GM23338 (cell line): ENCODE results near the gene DNAH9. TPM values are rescaled to one million over a fixed set of nuclear protein-coding genes. Genes with fewer than 3 reads are reported as not detected.

Source experiments
- ATAC-seq: fragments of 200-7000 bp; cut with Tn5 transposase; 3 replicates; pipeline ENCODE4 v1.9.1; 2020
- DNase-seq: peaks from one replicate; pipeline ENCODE4 v3.0.0-alpha.2; 2015; ENCODE audit warnings: low spot score
- H2AFZ ChIP-seq: fragments of 200-600 bp; sonication (generic); 2 replicates; pipeline ENCODE4 v1.8.0; 2016; ENCODE audit warnings: antibody characterized with exemption, mild to moderate bottlenecking, moderate library complexity
- H3F3A ChIP-seq: fragments of 200-600 bp; sonication (generic); replicated peaks from 2 replicates; pipeline ENCODE4 v1.8.0; 2017; ENCODE audit warnings: antibody characterized with exemption, mixed run types, low read depth
- H3K27ac ChIP-seq: fragments of 200-600 bp; sonication (generic); 2 replicates; pipeline ENCODE4 v1.6.1; 2016; ENCODE audit warnings: low read depth
- H3K27me3 ChIP-seq: fragments of 200-600 bp; sonication (generic); 2 replicates; pipeline ENCODE4 v1.8.0; 2016; ENCODE audit warnings: mild to moderate bottlenecking, mixed run types, moderate library complexity; ENCODE audit not compliant: insufficient read depth
- H3K36me3 ChIP-seq: fragments of 200-600 bp; sonication (generic); 2 replicates; pipeline ENCODE4 v1.8.0; 2016; ENCODE audit warnings: mild to moderate bottlenecking; ENCODE audit not compliant: insufficient read depth
- H3K4me1 ChIP-seq: fragments of 200-600 bp; sonication (generic); 2 replicates; pipeline ENCODE4 v1.8.0; 2016; ENCODE audit warnings: mild to moderate bottlenecking, moderate library complexity; ENCODE audit not compliant: insufficient read depth
- H3K4me2 ChIP-seq: fragments of 200-600 bp; sonication (generic); 2 replicates; pipeline ENCODE4 v1.7.1; 2017; ENCODE audit warnings: mixed run types
- H3K4me3 ChIP-seq: fragments of 200-600 bp; sonication (generic); 2 replicates; pipeline ENCODE4 v1.6.1; 2016; ENCODE audit warnings: mixed run types
- H3K79me2 ChIP-seq: fragments of 200-600 bp; sonication (generic); replicated peaks from 2 replicates; pipeline ENCODE4 v1.8.0; 2017; ENCODE audit warnings: mild to moderate bottlenecking; ENCODE audit not compliant: insufficient read depth
- H3K9me2 ChIP-seq: fragments of 200-600 bp; sonication (generic); 2 replicates; pipeline ENCODE4 v1.8.0; 2017; ENCODE audit not compliant: insufficient read depth
- H4K20me1 ChIP-seq: fragments of 200-600 bp; sonication (generic); replicated peaks from 2 replicates; pipeline ENCODE4 v1.8.0; 2017; ENCODE audit warnings: mild to moderate bottlenecking; ENCODE audit not compliant: insufficient read depth
- H3K27ac Mint-ChIP-seq: 2 replicates; pipeline ENCODE4 v1.8.0; 2020; ENCODE audit warnings: inconsistent platforms, mild to moderate bottlenecking, moderate library complexity, mixed read lengths
- H3K27me3 Mint-ChIP-seq: 3 replicates; pipeline ENCODE4 v1.8.0; 2022; ENCODE audit warnings: low read depth, mild to moderate bottlenecking, moderate library complexity, mixed read lengths, inconsistent platforms; ENCODE audit not compliant: insufficient read depth, poor library complexity
- H3K36me3 Mint-ChIP-seq: 3 replicates; pipeline ENCODE4 v1.8.0; 2021; ENCODE audit warnings: low read depth, mild to moderate bottlenecking, inconsistent platforms, moderate library complexity, mixed read lengths
- H3K4me1 Mint-ChIP-seq: 3 replicates; pipeline ENCODE4 v1.8.0; 2020; ENCODE audit warnings: mild to moderate bottlenecking, inconsistent platforms, mixed read lengths
- H3K4me3 Mint-ChIP-seq: 3 replicates; pipeline ENCODE4 v1.8.0; 2021; ENCODE audit warnings: moderate library complexity, mild to moderate bottlenecking, inconsistent platforms, mixed read lengths
- H3K9me3 Mint-ChIP-seq: 3 replicates; pipeline ENCODE4 v1.8.0; 2020; ENCODE audit warnings: moderate library complexity, mild to moderate bottlenecking, inconsistent platforms, mixed read lengths
- CREB1 ChIP-seq: fragments of 250-450 bp; sonication (Bioruptor Pico); IDR thresholded peaks from 2 replicates; pipeline ENCODE4 v1.5.0; 2020; ENCODE audit warnings: low read depth, mild to moderate bottlenecking, moderate library complexity
- EZH2 ChIP-seq: fragments of 200-600 bp; sonication (generic); IDR thresholded peaks from one replicate; pipeline ENCODE4 v1.8.0; 2017; ENCODE audit warnings: antibody characterized with exemption, mild to moderate bottlenecking, low read depth; ENCODE audit not compliant: unreplicated experiment
- JUNB ChIP-seq: IDR thresholded peaks from one replicate; pipeline ENCODE4 v1.6.1; 2016; ENCODE audit warnings: antibody characterized with exemption; ENCODE audit not compliant: unreplicated experiment
- POLR2AphosphoS5 ChIP-seq: IDR thresholded peaks from 2 replicates; pipeline ENCODE4 v1.6.1; 2016; ENCODE audit warnings: antibody characterized with exemption, low read depth
- STAT1 ChIP-seq: IDR thresholded peaks from one replicate; pipeline ENCODE4 v1.6.1; 2016; ENCODE audit warnings: antibody characterized with exemption; ENCODE audit not compliant: unreplicated experiment
- polyA plus RNA-seq: library from polyadenylated mRNA; unstranded; fragments of >200 nt; fragmentation: Nextera tagmentation; extraction: Ambion mirVana; gene quantifications from 2 replicates; pipeline ENCODE4 v1.2.1, GENCODE V29; 2016
- total RNA-seq: library from RNA; depleted of rRNA; stranded (reverse); fragments of >200 nt; shearing (Covaris generic); gene quantifications from 2 replicates; pipeline ENCODE4 v1.2.3, GENCODE V29; 2014
- TF ChIP-seq, protein P1 (sequence below): IDR thresholded peaks from one replicate; pipeline ENCODE4 v1.6.1; 2018; ENCODE audit warnings: antibody characterized with exemption; ENCODE audit not compliant: unreplicated experiment
- TF ChIP-seq, protein P2 (sequence below): fragments of 250-450 bp; sonication (Bioruptor Pico); IDR thresholded peaks from 2 replicates; pipeline ENCODE4 v1.5.0; 2020; ENCODE audit warnings: mild to moderate bottlenecking, moderate library complexity
- TF ChIP-seq, protein P3 (sequence below): IDR thresholded peaks from 2 replicates; pipeline ENCODE4 v1.6.1; 2016; ENCODE audit warnings: antibody characterized with exemption

The DNAH9 gene
- total and polyA plus RNA-seq, 2 experiments from 2014 or later = not detected

DNA sequence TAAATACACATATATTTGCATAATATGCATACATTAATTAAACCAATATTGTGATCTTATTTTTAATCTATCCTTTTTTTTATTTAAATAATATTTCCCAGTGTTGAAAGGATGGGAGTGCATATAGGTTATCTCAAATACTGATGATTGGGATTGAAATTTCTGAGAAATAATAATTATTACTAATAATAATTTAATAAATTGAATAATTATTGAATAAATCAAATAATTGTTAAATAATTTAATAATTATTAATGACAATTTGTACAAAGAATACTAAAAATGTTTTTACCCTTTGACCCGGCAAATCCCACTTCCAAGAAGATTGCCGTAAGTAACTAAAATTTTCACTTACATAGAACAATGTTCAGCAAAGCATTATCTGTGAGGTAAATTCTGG is 250.1 kb downstream of the DNAH9 start:
- no peaks in the 10 kb centered on the region for H3K9me2 ChIP-seq
- Mint-ChIP-seq H3K4me3 (no peak overlapping the region), H3K9me3 (peaks cover 67% of the 10 kb centered on the region), H3K4me1 (no peaks in the 10 kb centered on the region), H3K27ac (no peak overlapping the region), H3K27me3 (peaks cover 13% of the 10 kb centered on the region), H3K36me3 (peaks cover 33% of the 10 kb centered on the region)
- H3K4me3 ChIP-seq = no peak overlapping the region
- no peak overlapping the region for H3K4me2 ChIP-seq
- H2AFZ ChIP-seq = no peak overlapping the region
- H3K27me3 ChIP-seq = no peaks in the 10 kb centered on the region
- H3K27ac ChIP-seq = no peak overlapping the region
- DNase-seq (no peak), ATAC-seq (no peak)
- TF ChIP-seq, protein P1, sequence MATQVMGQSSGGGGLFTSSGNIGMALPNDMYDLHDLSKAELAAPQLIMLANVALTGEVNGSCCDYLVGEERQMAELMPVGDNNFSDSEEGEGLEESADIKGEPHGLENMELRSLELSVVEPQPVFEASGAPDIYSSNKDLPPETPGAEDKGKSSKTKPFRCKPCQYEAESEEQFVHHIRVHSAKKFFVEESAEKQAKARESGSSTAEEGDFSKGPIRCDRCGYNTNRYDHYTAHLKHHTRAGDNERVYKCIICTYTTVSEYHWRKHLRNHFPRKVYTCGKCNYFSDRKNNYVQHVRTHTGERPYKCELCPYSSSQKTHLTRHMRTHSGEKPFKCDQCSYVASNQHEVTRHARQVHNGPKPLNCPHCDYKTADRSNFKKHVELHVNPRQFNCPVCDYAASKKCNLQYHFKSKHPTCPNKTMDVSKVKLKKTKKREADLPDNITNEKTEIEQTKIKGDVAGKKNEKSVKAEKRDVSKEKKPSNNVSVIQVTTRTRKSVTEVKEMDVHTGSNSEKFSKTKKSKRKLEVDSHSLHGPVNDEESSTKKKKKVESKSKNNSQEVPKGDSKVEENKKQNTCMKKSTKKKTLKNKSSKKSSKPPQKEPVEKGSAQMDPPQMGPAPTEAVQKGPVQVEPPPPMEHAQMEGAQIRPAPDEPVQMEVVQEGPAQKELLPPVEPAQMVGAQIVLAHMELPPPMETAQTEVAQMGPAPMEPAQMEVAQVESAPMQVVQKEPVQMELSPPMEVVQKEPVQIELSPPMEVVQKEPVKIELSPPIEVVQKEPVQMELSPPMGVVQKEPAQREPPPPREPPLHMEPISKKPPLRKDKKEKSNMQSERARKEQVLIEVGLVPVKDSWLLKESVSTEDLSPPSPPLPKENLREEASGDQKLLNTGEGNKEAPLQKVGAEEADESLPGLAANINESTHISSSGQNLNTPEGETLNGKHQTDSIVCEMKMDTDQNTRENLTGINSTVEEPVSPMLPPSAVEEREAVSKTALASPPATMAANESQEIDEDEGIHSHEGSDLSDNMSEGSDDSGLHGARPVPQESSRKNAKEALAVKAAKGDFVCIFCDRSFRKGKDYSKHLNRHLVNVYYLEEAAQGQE = no peak
- no peaks in the 10 kb centered on the region for H3F3A ChIP-seq
- no peaks in the 10 kb centered on the region for H3K4me1 ChIP-seq
- H3K36me3 ChIP-seq = no peaks in the 10 kb centered on the region
- H4K20me1 ChIP-seq = no peaks in the 10 kb centered on the region
- no peaks in the 10 kb centered on the region for H3K79me2 ChIP-seq

DNA sequence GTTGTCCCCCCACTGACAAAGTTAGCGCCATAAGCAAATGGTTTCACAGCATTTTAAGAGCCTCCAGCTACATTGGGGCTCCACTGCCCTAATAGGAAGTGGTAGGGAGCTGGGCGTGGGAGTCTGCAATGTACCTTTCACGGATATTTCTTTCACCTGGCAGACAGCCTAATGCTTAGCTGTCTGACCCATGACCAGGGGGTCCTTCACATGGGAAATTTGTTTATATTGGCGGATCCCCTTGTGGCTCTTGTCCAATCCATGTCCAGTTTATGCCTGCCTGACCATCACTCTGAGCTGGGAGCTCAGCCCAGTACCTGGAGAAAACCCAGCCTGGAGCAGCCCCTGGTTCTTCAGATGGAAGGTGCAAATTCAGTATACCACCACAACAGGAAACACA is 254.0 kb downstream of the DNAH9 start:
- Mint-ChIP-seq H3K27ac (no peak overlapping the region), H3K36me3 (peaks cover 39% of the 10 kb centered on the region), H3K27me3 (peaks cover 13% of the 10 kb centered on the region), H3K4me1 (no peaks in the 10 kb centered on the region), H3K9me3 (peaks cover 93% of the 10 kb centered on the region), H3K4me3 (no peak overlapping the region)
- H3K27ac ChIP-seq = no peak overlapping the region
- H2AFZ ChIP-seq = no peak overlapping the region
- no peaks in the 10 kb centered on the region for H3K4me1 ChIP-seq
- no peaks in the 10 kb centered on the region for H3K27me3 ChIP-seq
- H3K36me3 ChIP-seq = peaks cover 3% of the 10 kb centered on the region; the same call in 1 of the 2 replicates
- H3K4me3 ChIP-seq = no peak overlapping the region
- H4K20me1 ChIP-seq = no peaks in the 10 kb centered on the region
- no peaks in the 10 kb centered on the region for H3F3A ChIP-seq
- no peak for ATAC-seq
- H3K79me2 ChIP-seq = no peaks in the 10 kb centered on the region
- no peak for DNase-seq
- 0 out of 2 replicates have a peak, but pooled peaks cover 2% of the 10 kb centered on the region for H3K9me2 ChIP-seq
- H3K4me2 ChIP-seq = no peak overlapping the region
- TF ChIP-seq POLR2AphosphoS5 (no peak), JUNB (no peak), CREB1 (no peak), EZH2 (no peak), STAT1 (no peak)
- TF ChIP-seq, protein P2, sequence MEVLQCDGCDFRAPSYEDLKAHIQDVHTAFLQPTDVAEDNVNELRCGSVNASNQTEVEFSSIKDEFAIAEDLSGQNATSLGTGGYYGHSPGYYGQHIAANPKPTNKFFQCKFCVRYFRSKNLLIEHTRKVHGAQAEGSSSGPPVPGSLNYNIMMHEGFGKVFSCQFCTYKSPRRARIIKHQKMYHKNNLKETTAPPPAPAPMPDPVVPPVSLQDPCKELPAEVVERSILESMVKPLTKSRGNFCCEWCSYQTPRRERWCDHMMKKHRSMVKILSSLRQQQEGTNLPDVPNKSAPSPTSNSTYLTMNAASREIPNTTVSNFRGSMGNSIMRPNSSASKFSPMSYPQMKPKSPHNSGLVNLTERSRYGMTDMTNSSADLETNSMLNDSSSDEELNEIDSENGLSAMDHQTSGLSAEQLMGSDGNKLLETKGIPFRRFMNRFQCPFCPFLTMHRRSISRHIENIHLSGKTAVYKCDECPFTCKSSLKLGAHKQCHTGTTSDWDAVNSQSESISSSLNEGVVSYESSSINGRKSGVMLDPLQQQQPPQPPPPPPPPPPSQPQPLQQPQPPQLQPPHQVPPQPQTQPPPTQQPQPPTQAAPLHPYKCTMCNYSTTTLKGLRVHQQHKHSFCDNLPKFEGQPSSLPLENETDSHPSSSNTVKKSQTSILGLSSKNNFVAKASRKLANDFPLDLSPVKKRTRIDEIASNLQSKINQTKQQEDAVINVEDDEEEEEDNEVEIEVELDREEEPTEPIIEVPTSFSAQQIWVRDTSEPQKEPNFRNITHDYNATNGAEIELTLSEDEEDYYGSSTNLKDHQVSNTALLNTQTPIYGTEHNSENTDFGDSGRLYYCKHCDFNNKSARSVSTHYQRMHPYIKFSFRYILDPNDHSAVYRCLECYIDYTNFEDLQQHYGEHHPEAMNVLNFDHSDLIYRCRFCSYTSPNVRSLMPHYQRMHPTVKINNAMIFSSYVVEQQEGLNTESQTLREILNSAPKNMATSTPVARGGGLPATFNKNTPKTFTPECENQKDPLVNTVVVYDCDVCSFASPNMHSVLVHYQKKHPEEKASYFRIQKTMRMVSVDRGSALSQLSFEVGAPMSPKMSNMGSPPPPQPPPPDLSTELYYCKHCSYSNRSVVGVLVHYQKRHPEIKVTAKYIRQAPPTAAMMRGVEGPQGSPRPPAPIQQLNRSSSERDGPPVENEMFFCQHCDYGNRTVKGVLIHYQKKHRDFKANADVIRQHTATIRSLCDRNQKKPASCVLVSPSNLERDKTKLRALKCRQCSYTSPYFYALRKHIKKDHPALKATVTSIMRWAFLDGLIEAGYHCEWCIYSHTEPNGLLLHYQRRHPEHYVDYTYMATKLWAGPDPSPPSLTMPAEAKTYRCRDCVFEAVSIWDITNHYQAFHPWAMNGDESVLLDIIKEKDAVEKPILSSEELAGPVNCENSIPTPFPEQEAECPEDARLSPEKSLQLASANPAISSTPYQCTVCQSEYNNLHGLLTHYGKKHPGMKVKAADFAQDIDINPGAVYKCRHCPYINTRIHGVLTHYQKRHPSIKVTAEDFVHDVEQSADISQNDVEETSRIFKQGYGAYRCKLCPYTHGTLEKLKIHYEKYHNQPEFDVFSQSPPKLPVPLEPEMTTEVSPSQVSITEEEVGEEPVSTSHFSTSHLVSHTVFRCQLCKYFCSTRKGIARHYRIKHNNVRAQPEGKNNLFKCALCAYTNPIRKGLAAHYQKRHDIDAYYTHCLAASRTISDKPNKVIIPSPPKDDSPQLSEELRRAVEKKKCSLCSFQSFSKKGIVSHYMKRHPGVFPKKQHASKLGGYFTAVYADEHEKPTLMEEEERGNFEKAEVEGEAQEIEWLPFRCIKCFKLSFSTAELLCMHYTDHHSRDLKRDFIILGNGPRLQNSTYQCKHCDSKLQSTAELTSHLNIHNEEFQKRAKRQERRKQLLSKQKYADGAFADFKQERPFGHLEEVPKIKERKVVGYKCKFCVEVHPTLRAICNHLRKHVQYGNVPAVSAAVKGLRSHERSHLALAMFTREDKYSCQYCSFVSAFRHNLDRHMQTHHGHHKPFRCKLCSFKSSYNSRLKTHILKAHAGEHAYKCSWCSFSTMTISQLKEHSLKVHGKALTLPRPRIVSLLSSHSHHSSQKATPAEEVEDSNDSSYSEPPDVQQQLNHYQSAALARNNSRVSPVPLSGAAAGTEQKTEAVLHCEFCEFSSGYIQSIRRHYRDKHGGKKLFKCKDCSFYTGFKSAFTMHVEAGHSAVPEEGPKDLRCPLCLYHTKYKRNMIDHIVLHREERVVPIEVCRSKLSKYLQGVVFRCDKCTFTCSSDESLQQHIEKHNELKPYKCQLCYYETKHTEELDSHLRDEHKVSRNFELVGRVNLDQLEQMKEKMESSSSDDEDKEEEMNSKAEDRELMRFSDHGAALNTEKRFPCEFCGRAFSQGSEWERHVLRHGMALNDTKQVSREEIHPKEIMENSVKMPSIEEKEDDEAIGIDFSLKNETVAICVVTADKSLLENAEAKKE (CRISPR knock-in tag) = no peak
- TF ChIP-seq, protein P3, sequence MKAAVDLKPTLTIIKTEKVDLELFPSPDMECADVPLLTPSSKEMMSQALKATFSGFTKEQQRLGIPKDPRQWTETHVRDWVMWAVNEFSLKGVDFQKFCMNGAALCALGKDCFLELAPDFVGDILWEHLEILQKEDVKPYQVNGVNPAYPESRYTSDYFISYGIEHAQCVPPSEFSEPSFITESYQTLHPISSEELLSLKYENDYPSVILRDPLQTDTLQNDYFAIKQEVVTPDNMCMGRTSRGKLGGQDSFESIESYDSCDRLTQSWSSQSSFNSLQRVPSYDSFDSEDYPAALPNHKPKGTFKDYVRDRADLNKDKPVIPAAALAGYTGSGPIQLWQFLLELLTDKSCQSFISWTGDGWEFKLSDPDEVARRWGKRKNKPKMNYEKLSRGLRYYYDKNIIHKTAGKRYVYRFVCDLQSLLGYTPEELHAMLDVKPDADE = no peak
